ENCODE results near the gene ZNF385B. TPM values are rescaled to one million over a fixed set of nuclear protein-coding genes. Genes with fewer than 3 reads are reported as not detected.

Gene ZNF385B
- total and polyA plus RNA-seq, 10 of the 15 experiments (the other 5 are each of a cell fraction or from before 2014, with no cell fraction given): not detected

DNA sequence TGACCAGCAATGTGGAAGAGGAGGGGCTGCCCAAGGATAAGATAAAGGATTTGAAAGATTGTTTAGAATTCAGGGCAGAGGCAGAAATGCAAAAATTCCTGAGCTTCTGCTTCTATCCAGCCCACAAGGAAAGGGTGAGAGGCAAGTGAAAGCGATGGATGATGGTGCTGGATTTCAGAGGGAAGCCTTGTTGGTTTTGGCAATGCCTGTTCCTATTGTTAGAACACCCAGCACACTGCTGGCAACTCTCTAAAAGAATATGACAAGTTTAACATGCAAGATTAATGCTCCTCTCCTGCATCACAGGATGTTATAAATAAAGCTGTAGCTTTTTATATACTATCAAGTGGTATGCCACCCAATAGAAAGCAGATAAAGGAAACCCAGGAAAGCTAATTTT lies 92.6 kb downstream of the ZNF385B start:
- Histone ChIP-seq H3K36me3 (ENCODE audit: control insufficient read depth in 2 of 2, insufficient read depth in 2 of 2, low read length in 1 of 2) (no peaks in the 10 kb centered on the region), H3K79me2 (ENCODE audit: control insufficient read depth, insufficient read depth, low read length) (no peaks in the 10 kb centered on the region), H4K20me1 (ENCODE audit: control insufficient read depth, insufficient read depth) (no peaks in the 10 kb centered on the region), H3K4me3 (no peak overlapping the region), H3K27me3 (replicated peaks in 1 of 2; ENCODE audit: control insufficient read depth in 2 of 2, insufficient read depth in 2 of 2, low read length in 1 of 2) (peaks cover 0 to 2% of the 10 kb centered on the region in 2 experiments; a peak in 2 of 4 replicates), H3K4me2 (ENCODE audit: control insufficient read depth, insufficient read depth) (no peak overlapping the region), H2AFZ (ENCODE audit: control insufficient read depth, low read depth, low read length) (no peak overlapping the region), H3K27ac (ENCODE audit: control insufficient read depth, insufficient read depth) (no peak overlapping the region), H3K9ac (ENCODE audit: control insufficient read depth, insufficient read depth, low read length) (no peak overlapping the region), H3K4me1 (ENCODE audit: control insufficient read depth, insufficient read depth, low read length) (no peaks in the 10 kb centered on the region), H3K9me3 (replicated peaks; ENCODE audit: control insufficient read depth, insufficient read depth, low read length) (no peaks in the 10 kb centered on the region)
- POLR2A ChIA-PET: no interaction called here
- no peak for ATAC-seq
- WGBS (ENCODE audit: insufficient coverage, insufficient replicate concordance, low lambda C conversion rate, missing lambda C conversion rate): 0% methylated on average over 1 of the region's 1 CpG
- FAIRE-seq: no peak
- TF ChIP-seq ZNF207 (IDR thresholded peaks at IDR 0.05; ENCODE audit: borderline replicate concordance) (no peak), PML (IDR thresholded peaks at IDR 0.05; ENCODE audit: low read length) (no peak), RCOR1 (conservative IDR thresholded peaks at IDR 0.05; ENCODE audit: low read depth, low read length) (no peak), ZNF274 (IDR thresholded peaks at IDR 0.05; ENCODE audit: insufficient read depth, insufficient read length) (no peak), SP1 (IDR thresholded peaks at IDR 0.05; ENCODE audit: low read depth, low read length) (no peak), TCF3 (IDR thresholded peaks at IDR 0.05; ENCODE audit: borderline replicate concordance, insufficient read depth, low read depth, low read length) (no peak), BACH1 (IDR thresholded peaks at IDR 0.05; ENCODE audit: borderline replicate concordance) (no peak), NR2F1 (conservative IDR thresholded peaks at IDR 0.05) (no peak), RUNX3 (IDR thresholded peaks at IDR 0.05; ENCODE audit: low read length) (no peak)
- TF ChIP-seq, protein P1, sequence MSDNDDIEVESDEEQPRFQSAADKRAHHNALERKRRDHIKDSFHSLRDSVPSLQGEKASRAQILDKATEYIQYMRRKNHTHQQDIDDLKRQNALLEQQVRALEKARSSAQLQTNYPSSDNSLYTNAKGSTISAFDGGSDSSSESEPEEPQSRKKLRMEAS (IDR thresholded peaks at IDR 0.05; ENCODE audit: low read depth, low read length): no peak
- TF ChIP-seq, protein P2, sequence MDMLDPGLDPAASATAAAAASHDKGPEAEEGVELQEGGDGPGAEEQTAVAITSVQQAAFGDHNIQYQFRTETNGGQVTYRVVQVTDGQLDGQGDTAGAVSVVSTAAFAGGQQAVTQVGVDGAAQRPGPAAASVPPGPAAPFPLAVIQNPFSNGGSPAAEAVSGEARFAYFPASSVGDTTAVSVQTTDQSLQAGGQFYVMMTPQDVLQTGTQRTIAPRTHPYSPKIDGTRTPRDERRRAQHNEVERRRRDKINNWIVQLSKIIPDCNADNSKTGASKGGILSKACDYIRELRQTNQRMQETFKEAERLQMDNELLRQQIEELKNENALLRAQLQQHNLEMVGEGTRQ (IDR thresholded peaks at IDR 0.05; ENCODE audit: borderline replicate concordance, low read depth, low read length): no peak
- TF ChIP-seq, protein P3, sequence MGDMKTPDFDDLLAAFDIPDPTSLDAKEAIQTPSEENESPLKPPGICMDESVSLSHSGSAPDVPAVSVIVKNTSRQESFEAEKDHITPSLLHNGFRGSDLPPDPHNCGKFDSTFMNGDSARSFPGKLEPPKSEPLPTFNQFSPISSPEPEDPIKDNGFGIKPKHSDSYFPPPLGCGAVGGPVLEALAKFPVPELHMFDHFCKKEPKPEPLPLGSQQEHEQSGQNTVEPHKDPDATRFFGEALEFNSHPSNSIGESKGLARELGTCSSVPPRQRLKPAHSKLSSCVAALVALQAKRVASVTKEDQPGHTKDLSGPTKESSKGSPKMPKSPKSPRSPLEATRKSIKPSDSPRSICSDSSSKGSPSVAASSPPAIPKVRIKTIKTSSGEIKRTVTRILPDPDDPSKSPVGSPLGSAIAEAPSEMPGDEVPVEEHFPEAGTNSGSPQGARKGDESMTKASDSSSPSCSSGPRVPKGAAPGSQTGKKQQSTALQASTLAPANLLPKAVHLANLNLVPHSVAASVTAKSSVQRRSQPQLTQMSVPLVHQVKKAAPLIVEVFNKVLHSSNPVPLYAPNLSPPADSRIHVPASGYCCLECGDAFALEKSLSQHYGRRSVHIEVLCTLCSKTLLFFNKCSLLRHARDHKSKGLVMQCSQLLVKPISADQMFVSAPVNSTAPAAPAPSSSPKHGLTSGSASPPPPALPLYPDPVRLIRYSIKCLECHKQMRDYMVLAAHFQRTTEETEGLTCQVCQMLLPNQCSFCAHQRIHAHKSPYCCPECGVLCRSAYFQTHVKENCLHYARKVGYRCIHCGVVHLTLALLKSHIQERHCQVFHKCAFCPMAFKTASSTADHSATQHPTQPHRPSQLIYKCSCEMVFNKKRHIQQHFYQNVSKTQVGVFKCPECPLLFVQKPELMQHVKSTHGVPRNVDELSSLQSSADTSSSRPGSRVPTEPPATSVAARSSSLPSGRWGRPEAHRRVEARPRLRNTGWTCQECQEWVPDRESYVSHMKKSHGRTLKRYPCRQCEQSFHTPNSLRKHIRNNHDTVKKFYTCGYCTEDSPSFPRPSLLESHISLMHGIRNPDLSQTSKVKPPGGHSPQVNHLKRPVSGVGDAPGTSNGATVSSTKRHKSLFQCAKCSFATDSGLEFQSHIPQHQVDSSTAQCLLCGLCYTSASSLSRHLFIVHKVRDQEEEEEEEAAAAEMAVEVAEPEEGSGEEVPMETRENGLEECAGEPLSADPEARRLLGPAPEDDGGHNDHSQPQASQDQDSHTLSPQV (IDR thresholded peaks at IDR 0.05): no peak
- intact Hi-C loops (cut with micrococcal nuclease; ENCODE audit: unreplicated experiment): no loop called here
- SMC1A ChIA-PET (ENCODE audit: uncharacterized antibody, unreplicated experiment): no interaction called here
- CTCF ChIA-PET: no interaction called here
- BruUV-seq (replicated peaks): no TSS peak
- no peak for DNase-seq (ENCODE audit: low read depth, low spot score)
- RAD21 ChIA-PET (ENCODE audit: unreplicated experiment): no interaction called here
- in situ Hi-C loops (cut with MboI): loop anchor here (25.0 kb wide), 2 partner anchors 556 to 1006 kb away; no protein-coding TSS in a partner anchor
